Stomach (tissue), 4 donors: ENCODE measurements around the gene MYCL.

Experiments used
- POLR2A ChIP-seq, 4 donors: fragments of 450-650 bp; IDR thresholded peaks; one replicate each; pipeline ENCODE4 v1.6.1; 2016; ENCODE audit warnings: antibody characterized with exemption in 4 of 4, control low read depth in 2 of 4, mild to moderate bottlenecking in 1 of 4, moderate library complexity in 1 of 4
- TF ChIP-seq, protein P1 (sequence below), 7 experiments: fragments of 450-650 bp in 4 of 7; fragments of 200-600 bp in 3 of 7; sonication (generic) in 3 of 7; IDR thresholded peaks; one replicate each; pipeline ENCODE4 v1.5.1; 2016 to 2019; ENCODE audit warnings: antibody characterized with exemption in 7 of 7, control low read depth in 2 of 7, mild to moderate bottlenecking in 1 of 7

DNA sequence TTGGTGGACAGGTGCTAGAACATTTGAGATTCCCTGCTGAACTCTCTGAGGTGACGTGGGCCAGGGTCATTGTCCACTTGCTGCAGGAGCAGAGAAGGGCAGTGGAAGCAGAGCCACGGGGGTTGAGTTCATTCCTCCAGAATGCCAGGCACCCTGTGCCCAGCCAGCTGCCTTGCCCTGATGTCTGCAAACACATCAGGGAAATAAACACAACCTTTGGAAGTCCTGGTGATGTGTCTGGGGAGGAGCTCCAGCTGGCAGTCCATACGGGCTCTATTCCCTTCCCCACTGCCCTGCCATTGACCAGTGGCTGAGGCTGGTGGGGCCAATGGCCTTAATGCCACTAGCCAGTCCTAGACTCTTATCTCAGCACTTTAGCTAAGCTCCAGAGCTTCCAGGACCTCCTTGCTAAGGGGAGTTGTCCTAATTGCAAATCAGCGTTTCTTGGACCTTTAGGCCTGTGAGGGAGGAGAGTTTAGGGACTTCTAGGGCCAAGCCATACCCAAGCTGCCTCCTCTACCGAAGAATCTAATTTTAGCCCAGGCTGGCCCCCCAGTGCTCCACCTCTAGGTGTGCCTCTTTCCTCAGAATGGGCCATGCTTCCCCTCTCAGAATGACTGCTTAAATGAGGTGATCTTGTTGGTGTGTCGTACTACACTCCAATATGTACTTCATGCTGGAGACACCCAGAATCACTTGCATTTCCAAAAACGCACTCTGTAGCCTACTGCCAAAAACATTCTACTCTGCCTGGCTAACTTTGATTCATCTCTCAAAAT lies 27.3 kb upstream of the MYCL start:
- TF ChIP-seq POLR2A (IDR thresholded peaks at IDR 0.05): no peak
- TF ChIP-seq, protein P1, sequence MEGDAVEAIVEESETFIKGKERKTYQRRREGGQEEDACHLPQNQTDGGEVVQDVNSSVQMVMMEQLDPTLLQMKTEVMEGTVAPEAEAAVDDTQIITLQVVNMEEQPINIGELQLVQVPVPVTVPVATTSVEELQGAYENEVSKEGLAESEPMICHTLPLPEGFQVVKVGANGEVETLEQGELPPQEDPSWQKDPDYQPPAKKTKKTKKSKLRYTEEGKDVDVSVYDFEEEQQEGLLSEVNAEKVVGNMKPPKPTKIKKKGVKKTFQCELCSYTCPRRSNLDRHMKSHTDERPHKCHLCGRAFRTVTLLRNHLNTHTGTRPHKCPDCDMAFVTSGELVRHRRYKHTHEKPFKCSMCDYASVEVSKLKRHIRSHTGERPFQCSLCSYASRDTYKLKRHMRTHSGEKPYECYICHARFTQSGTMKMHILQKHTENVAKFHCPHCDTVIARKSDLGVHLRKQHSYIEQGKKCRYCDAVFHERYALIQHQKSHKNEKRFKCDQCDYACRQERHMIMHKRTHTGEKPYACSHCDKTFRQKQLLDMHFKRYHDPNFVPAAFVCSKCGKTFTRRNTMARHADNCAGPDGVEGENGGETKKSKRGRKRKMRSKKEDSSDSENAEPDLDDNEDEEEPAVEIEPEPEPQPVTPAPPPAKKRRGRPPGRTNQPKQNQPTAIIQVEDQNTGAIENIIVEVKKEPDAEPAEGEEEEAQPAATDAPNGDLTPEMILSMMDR (IDR thresholded peaks at IDR 0.05): no peak
